Measurements from ENCODE around the gene ANKHD1.

The ANKHD1 gene

GRCh38 chr5:140564196-140565023 is 162.8 kb downstream of the ANKHD1 start, which contains the start of the genes APBB3 and SLC35A4:
Gene APBB3, minus strand, starts transcription at chr5:140564598. Its CDS starts 353 bp downstream, at chr5:140564245.
Gene SLC35A4, plus strand, starts transcription at chr5:140564828. Its CDS starts 2,342 bp downstream, at chr5:140567170.
- DNase-seq (ENCODE audit: low read depth): peak; percentile 99
- peak within 1 kb of the TSS; percentile 98 for H3K4me3 ChIP-seq (ENCODE audit: low read length)
- no peak for TF ChIP-seq CTCF (conservative IDR thresholded peaks at IDR 0.05; ENCODE audit: low read length)

- no peak for TF ChIP-seq CTCF (conservative IDR thresholded peaks at IDR 0.05; ENCODE audit: low read length)
- H3K4me3 ChIP-seq (ENCODE audit: low read length): peak overlapping the region; percentile 98
- DNase-seq (ENCODE audit: low read depth): no peak
These were observed 163.6 kb downstream of the ANKHD1 start for GRCh38 chr5:140565024-140565779.

- TF ChIP-seq CTCF (conservative IDR thresholded peaks at IDR 0.05; ENCODE audit: low read length): no peak
- DNase-seq (ENCODE audit: low read depth): no peak
- H3K4me3 ChIP-seq (ENCODE audit: low read length): peak overlapping the region; percentile 98
These were observed 164.1 kb downstream of the ANKHD1 start for GRCh38 chr5:140565780-140566095.

GRCh38 chr5:140566665-140567064 is 165.0 kb downstream of the ANKHD1 start:
- no peak overlapping the region for H3K4me3 ChIP-seq (ENCODE audit: low read length)
- DNase-seq (ENCODE audit: low read depth): no peak
- no peak for TF ChIP-seq CTCF (conservative IDR thresholded peaks at IDR 0.05; ENCODE audit: low read length)

GRCh38 chr5:140567136-140567818 is 165.6 kb downstream of the ANKHD1 start:
- no peak for DNase-seq (ENCODE audit: low read depth)
- TF ChIP-seq CTCF (conservative IDR thresholded peaks at IDR 0.05; ENCODE audit: low read length): no peak
- H3K4me3 ChIP-seq (ENCODE audit: low read length): no peak overlapping the region

- no peak overlapping the region for H3K4me3 ChIP-seq (ENCODE audit: low read length)
- no peak for TF ChIP-seq CTCF (conservative IDR thresholded peaks at IDR 0.05; ENCODE audit: low read length)
- DNase-seq (ENCODE audit: low read depth): no peak
These were observed 166.2 kb downstream of the ANKHD1 start for GRCh38 chr5:140567871-140568270.

Measured in AG10803 (cell line).